Measurements from ENCODE around the gene UXS1.
A peak's percentile ranks its signal among the peaks of the same experiment; 100 is the strongest.

Gene UXS1

DNA sequence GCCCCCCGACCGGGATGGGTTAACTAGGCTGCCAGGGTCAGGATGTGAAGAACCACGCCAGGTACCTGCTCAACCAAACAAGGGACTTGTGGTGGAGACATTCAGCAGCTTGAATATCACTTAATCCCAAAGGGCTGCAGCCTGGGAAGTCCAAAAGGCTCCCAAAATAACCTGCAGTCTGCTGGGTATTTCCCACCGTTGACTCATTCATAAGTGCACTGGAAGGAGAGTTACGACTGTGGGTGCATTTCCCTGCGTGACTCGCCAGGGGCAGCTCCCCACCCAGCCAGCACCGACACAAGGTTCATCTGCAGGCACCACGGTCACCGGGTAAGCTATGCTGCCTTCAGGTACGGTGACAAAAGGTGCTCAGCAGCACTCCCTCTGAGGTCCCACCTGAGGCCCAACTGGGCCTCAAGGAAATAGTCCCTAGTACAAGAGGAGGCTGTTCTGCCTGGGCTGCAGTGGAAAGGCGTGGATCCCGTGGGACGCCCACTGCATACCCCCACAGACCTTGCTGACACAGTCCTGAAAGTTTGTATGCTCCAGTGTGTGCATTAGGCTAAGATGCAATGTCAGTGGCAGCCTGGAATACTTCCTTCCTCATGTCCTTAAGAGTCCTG lies 86.5 kb downstream of the UXS1 start:
- no peak for DNase-seq

DNA sequence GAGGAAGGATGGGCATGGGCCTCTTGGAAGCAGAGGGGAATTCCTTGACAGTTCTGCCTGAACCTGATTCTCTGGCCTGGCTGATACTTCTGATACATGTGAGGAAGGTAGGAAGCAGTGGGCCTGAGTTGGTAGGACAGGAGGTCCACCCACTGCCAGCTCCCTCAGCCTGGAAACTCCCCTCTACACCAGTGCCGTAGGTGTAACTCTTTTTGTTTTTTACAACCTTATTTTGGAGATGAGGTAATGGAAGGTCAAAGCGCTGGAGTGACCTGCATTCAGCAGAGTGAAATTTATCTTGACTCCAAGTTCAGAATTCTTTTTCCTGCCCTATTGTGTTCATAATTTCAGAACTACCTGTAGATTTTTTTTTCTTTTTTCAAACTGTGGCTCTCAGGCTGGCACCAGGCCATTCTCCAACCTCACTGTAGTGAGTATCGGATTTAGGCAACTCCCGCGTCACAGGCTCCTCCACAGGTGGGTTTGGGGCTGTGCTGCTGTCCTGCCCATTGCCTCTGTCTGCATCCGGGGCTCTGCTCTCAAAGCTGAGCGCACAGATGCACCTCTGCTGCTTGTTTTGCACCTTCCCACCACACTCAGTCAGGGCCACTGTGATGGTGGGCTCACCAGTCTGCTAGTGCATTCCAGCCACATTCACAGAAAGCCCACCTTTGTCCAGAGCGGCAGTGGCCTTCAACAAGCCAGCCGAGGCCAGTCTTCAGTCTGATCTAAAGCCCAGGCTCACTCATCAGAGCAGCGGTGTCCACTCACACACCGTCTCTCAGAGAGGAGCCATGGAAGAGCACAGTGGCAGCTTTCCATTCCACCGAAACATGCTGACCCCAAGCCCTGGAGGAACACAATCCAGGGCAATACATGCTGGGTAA lies 87.2 kb downstream of the UXS1 start:
- no peak for DNase-seq

DNA sequence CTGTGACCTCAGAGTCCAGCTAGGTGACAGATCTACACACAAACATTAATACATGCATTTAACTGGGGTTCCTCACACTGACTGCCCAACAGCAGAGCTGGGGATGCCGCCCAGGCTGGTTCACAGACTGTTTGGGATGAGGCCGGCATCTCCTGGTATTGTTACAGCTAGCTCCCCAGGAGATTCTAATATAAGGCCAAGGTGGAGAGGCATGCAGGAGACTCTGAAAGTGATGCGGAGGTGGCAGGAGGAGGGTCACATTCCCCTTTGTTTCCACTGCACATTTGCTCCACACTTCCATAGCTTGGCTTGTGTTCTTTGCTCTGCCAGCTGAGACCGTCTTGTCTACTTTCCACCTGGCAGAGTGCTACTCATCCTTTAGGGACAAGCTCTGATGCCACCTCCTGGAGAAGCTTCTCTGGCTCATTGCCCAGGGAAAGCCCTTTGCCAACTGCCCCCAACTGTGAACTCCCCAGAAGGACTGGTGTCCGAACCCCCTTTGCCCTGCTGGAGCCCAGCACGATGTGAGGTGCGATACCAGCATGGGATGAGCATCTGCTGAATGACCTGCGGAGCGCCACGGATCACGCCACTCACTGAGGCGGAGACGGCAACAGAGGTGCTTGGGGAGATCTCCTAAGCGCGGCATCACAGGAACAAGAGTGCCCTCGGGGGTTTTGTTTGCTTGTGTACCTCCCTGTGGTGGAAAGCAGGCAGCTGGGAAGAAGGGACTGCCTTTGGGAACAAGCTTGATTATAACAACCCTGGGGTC lies 88.8 kb downstream of the UXS1 start:
- DNase-seq, result no peak

DNA sequence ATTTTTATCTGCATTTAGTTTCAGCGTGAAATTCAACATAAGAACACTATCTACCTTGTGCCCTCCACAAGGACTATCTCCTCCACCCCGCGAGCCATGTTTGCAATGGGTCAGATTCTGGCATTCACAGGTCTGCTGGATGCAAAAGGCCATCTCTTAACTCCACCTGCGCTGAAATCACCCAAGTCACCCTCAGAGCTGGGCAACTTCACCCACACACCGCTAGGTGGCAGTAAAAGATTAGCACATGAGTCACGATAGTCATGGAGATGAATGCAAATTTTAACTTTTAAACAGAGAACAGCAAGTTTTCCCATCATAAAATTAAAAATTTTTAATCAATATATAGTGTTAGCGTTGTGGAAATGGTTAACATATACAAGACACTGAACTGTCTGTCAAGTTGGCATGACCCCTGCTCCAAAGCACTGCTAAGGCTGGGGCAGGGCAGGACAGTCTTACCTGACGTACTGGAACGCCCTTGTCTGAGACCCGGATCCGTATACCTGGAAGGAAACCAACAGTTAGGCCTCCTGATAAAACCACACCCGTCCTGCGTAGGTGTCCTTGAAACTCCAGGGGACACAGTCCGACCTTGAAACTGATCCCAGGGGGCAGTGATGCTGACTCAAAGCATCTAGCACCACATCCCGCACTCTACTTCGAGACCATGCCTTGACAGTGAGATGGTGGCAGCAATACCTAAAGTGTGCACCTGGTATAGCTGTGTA lies 89.6 kb downstream of the UXS1 start:
- no peak for DNase-seq

DNA sequence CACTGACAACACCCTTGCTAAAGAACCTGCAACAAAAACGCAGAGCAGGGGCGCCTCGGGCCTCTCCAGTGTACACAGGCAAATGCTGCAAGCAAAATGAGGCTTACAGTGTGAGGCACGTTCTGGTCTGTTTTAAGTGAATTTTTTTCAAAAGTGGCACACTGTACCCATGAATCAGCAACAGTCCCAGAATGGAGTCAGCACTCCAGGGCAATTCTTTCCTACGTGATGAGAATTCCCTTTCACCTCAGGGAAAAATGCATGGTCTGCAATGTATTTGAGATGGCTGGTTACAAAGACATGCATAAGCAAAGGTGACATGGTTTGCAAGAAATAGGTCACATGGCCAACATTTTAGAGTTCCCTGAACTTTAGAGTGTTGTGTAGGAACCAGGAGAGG lies 94.4 kb downstream of the UXS1 start:
- no peak for DNase-seq

DNA sequence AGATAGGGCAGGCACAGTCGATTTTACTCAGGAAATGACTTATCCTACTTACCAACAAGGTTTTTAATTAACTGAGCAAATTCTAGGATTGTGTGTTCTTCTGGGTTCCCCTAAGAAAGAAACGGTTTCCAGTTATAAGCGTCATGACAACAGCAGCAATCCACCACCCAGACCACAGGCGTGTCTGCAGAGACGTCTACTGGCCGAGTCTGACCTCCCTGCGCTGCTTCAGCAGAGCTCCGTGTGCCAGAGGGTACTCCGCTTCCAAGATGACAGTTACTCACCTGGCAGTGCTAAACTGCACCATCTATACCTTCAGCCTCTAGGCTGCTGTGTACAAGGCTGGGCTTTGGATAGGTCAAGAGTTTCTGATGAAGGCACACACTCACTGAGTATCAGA lies 95.4 kb downstream of the UXS1 start:
- DNase-seq, result no peak

DNA sequence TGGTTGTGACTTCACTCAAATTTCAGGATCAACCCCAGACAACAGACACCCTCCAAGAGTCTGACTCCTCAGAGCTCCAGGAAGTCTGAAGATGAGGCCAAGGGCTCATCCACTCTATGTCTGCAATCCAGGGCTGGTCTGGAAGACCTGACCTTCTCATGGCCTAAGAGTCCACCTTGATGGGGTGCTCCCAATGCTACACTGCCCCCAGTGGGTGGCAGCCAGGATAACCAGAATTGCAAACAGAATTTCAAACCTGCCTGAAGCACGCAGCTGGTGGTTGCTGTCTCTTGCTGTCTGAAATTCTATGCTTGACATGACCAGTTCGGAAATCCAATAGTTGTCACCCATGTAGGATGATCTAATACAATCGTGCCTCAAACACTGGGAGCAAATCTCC lies 96.0 kb downstream of the UXS1 start:
- no peak for DNase-seq

DNA sequence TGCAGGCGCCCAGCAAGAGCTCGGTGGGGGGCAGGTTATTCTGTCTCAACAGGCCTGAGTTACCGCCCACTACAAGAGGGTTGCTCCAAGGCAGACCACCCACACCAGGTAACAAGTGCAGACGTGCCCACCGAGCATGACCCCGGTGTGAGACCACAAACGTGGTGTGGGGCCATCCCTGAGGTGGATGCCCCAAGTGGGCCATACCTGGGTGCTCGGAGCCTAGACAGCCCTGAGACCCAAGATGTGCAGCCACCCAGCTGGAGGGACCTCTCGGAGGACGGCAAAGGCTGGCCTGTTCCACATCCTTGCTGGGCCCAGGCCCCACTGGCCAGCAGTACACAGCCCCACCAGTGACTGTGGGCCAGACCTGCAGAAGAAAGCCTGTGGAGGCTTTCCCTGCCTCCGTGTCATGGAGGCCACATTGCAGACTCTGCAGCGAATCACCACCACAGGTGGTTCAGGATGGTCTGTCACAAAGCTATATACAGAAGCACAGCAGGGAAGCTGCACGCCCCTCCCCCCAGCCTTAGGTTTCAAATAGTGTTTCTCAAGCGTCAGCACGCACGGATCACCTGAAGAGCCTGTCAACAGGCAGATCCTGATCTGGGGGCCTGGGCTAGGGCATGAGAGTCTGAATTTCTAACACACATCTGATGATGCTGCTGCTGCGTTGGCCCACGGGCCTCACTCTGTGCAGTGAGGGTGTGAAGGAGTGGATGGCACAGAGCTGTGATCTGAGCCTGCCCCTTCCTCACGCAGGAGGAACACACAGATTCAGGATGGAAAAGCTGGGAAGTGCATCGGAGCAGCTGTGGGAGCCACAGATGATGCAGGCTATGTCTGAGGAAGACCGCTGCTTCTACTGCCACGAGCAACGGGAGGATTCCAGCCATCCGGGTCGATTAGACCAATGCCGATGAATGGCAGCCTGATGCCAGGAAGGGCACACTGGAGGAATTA lies 96.8 kb downstream of the UXS1 start:
- no peak for DNase-seq

DNA sequence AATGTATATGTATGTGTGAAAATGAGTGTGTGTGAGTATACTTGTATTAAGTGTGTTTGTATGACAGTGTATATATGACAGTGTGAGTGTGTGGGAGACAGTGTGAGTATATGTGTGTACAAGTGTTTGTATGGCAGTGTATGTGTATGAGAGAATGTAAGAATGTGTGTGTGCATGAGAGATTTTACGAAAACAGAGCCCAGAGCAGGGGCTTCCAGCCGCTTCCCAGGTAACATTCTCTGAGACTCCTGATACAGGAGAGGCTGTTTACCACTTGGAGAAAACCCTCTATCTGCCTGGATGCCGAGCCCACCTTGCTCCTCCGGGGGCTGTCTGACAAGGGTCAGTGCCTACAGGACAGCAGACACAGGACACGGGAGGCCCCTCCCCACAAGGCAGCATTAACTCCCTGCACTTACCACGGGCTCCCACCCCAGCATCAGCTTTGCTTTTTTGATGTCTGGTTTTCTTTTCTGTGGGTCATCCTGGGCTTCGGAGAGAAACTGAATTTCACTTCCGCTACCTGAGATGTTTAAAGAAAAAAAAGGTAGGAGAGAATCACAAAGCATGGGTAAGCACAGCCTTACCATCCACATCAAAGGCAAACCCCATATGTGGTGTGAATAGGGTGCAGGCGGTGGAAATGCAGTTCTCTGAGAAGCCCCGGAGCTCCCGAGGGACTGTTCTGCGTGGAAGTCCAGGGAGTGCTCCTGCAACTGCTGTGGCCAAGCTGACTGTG lies 97.6 kb downstream of the UXS1 start:
- no peak for DNase-seq

DNA sequence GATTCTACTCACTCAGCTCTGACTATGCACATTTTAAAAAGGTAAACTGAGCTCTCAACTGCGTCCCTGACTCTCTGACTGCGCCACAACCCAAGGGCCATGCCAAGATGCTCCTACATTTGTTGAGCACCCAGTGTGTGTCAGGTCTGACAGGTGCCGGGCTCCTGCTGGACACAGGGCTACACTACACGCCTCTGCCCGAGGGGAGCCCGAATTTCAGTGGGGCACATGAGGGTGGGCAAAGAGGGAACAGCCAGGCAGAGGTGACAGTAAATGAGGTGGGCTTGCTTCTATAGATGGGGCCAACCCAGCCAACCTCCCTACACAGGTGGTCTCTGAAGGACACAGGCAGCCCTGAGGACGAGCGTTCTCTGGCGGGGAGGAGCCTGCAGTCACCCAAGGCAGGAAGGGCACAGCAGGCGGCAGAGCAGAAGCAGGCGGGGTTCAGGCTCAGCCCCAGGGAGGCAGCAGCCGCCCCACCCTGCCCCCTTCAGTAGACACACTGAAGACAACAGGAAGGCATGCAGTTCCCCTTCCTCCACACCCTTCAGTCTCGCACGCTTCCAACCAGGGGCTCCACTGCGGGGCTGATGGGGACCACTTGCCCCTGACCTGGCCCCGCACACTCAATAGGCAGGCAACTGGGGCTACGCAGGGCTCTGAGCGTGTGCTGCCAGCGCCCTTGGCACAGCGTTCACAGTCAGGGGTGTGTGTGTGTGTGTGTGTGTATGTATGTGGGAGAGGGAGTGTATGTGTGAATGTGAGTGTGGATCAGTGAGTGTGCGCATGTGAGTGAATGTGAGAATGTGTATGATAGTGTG lies 98.4 kb downstream of the UXS1 start:
- no peak for DNase-seq

DNA sequence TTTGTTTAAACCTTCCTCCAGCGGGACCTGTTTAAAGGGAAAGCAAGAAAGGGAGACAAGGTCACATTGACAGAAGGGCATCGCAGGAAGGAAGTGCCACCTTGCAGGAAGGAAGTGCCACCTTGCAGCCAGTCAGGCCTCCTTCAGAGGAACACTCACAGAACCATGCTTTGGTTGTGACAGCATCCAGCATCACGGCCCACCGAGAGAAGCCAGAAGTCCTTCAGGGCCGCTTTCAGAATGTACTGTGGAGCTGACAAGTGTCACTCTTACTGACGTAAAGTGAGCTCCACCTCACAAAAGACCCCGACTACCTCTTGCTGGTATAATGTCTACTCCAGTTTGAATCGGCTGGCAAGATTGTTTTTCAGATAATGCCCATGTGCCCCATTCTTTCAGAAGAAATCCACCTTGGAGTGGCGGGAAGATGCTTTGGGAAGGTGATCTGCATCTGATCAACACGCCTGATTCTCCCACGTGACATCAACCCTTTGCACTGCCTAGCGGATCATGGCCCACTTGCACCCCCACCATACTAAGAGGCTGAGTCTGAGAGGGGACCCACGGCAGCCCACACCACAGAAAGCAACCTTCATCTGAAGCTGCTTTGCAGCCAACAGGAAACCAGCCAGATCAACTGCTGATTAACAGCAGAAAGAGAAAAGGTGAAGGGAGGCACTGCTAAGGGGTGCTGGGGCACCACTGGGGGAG lies 99.8 kb downstream of the UXS1 start:
- DNase-seq, result no peak

DNA sequence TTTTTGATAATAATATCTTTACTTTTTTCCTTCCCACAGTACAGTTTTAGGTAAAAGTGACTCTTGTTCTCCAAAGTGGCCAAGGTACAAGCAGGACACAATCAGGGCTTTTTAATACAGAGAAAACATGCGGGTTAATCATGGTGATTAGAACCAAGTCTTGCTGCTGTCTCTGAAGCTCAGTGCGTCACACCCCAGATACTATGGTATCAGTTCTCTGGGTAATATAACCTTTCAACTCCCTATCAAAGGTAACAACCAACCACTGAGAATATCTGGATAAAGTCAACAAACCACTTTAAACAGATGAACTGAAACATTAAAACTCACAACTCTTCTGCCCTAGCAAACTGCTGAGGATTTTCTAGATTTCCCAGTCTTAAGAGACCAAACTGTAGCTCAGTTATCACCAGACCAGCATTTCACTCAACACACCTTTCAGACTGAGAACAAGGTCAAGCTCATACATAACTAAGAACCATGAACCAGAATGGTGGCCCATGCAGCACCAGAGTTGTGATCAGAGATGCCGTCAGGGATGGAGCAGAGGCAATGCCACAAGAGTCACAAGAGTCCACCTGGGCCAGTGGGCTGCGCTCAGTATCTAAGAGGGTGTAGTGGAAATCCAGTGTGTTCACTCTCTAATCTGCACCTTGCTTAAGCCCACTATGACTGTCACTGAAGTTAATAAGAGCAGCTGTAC lies 103.0 kb downstream of the UXS1 start:
- DNase-seq, result no peak

DNA sequence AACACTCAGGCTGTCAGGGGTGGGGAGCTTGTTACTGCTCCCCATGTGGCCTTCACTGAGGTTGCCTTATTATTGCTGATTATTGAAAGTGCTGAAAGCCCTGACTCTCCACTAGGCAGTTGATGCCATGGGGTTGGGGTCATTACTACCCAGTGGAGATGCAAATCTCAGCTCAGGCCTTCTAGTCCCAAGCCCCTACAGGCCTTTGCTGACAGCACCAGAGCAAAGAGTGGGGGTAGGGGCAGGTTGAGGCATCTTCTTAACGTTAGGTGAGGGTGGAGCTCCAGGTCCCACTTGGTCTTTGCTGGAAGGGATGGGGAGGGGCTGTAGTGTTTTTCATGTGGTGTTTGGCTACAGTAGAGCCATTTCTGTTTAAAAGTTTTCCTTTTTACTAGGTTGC lies 104.5 kb downstream of the UXS1 start:
- DNase-seq, result no peak

DNA sequence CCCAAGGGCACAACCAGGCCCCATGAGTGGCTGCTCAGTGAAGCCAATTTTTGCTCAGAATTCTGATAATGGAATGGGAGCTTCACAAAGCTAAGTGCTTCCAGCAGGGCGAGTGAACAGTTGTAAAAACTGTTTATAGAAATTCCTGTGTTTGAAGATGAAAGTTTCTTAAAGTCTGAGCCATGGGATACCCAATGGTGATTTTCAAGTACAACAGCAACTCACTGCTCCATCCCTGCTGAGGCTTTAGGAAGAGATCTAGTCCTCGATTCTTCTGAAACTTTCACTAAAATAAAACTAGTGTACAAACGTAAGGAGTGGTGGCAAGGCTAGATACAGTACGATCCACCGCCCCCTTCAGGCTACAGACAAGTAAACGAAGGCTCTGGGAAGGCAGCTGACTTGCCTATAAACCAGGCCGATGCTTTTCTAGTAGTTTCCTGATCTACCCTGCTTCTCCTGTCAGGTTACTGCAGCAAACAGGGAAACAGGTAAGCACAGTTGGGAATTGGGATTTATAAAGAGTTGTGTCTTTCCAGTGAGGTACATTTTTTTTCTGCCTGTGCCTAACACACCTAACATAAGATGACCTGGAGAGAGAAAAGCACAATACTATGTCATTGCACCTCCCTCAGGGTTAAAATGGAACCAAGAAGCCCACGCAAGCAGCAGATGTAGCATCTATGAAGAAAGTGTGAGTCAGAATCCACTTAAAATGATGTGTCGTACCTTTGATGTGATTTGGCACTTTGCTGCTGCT lies 108.7 kb downstream of the UXS1 start:
- DNase-seq, result no peak

DNA sequence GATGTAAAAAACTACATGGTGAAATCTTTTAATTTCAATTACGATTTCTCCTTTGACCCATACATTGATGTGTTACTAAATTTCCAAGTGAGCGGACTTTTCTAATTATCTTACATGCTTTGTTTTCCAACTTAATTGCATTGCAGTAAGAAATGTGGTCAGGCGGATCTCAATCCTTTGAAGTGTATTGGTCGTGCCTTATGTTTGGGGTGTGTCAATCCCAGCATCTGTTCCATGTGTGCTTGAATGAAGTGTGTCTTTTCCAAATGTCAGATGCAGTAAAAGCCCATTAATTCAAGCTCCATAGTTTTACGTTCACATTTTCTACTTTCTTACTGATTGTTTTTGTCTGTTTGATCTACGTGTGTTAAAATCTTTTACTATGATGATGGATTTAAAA lies 113.1 kb downstream of the UXS1 start:
- peak; percentile 61 for DNase-seq

DNA sequence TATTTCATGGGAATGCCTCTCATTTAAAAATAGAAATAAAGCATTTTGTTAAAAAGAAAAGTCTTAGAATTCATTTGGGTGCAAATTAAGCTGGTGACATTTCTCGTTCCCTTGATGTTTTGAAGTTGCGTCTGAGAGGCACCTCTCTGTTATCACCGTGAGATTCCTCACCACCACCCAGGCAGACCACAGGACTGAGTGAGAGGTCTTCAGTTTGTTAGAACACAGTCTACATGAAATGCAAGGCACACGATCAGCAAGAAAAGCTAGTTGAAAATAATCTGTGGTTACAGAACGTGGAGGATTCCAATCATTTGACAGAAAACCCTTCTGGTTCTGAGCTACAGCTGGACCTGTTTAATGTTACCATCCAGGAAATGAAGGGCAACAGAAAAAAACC lies 116.0 kb downstream of the UXS1 start:
- DNase-seq, result no peak

DNA sequence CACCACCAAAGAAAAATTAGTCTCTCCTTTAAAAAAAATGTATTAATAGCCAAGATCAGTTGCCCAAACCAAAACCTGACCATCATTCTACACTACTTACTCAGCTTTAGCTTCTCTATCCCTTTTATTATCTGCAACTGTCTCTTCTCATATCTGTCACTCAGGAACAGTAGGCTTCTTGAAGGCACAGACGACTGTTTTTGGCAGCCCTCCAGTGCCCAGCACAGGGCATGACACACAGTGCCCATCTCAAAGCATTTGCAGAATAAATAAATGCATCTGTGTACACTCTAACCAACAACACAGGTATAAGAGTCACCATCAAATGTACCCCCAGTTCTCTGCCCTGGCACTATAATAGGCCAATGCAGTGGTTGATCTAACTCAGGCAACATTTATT lies 117.2 kb downstream of the UXS1 start:
- no peak for DNase-seq

DNA sequence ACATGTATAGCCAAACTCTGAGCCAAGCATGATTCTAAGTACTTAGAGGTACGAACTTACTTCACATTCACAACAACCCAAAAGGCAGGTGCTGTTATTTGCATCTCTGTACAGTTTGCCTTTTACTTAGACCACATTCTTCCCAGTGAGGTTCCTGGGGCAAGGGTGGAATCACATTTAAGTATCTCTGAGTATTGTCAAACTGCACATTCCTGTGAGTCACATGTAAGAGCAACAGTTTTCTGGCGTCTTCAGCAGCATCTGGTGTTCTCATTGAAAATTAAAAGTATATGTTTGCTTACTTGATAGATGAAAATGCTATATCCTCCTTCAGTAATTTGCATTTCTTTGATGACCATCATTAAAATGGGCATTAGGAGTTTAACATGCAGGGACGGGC lies 119.1 kb downstream of the UXS1 start:
- DNase-seq, result no peak
